Retinal pigment epithelial cell (primary cell): ENCODE data around the gene TNIP1.

ENCODE experiments used
- DNase-seq: peaks from one replicate; pipeline ENCODE4 v3.0.0-alpha.2; 2010; ENCODE audit warnings: low read depth
- H3K4me3 ChIP-seq: 2 replicates; pipeline ENCODE4 v1.5.1; 2011; ENCODE audit warnings: mild to moderate bottlenecking, low read length, control low read depth, moderate library complexity
- TF ChIP-seq, protein P1 (sequence below): conservative IDR thresholded peaks from 2 replicates; pipeline ENCODE4 v1.5.1; 2011; ENCODE audit warnings: low read depth, low read length, control low read depth, inconsistent platforms

The TNIP1 gene

GRCh38 chr5:151002250-151002649, 78.6 kb downstream of the TNIP1 start:
- DNase-seq = no peak
- TF ChIP-seq, protein P1, sequence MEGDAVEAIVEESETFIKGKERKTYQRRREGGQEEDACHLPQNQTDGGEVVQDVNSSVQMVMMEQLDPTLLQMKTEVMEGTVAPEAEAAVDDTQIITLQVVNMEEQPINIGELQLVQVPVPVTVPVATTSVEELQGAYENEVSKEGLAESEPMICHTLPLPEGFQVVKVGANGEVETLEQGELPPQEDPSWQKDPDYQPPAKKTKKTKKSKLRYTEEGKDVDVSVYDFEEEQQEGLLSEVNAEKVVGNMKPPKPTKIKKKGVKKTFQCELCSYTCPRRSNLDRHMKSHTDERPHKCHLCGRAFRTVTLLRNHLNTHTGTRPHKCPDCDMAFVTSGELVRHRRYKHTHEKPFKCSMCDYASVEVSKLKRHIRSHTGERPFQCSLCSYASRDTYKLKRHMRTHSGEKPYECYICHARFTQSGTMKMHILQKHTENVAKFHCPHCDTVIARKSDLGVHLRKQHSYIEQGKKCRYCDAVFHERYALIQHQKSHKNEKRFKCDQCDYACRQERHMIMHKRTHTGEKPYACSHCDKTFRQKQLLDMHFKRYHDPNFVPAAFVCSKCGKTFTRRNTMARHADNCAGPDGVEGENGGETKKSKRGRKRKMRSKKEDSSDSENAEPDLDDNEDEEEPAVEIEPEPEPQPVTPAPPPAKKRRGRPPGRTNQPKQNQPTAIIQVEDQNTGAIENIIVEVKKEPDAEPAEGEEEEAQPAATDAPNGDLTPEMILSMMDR = peak; percentile 58

DNA sequence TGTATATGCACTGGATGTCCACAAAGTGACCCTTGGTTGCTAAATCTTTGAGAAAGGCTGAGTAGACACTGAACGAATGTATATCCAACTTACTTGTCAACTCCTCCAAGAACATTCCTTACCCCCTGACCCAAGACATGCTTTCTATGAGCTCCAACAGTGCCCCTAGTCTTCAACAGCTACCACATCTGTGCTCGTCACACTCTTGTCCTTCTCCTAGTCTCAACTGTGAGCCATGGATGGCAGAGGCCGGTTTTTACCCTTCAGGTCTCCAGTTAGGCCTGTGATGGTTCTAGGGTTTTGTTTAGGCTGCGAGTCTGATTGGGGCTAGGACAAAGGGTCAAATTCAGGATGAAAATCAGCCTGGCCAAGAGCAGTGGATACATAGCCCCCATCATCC, 79.4 kb downstream of the TNIP1 start:
- DNase-seq = no peak
- TF ChIP-seq, protein P1 = no peak
- H3K4me3 ChIP-seq = no peak overlapping the region

More at GRCh38 chr5:151002250-151002649, 78.6 kb downstream of the TNIP1 start:
- no peak overlapping the region for H3K4me3 ChIP-seq

DNA sequence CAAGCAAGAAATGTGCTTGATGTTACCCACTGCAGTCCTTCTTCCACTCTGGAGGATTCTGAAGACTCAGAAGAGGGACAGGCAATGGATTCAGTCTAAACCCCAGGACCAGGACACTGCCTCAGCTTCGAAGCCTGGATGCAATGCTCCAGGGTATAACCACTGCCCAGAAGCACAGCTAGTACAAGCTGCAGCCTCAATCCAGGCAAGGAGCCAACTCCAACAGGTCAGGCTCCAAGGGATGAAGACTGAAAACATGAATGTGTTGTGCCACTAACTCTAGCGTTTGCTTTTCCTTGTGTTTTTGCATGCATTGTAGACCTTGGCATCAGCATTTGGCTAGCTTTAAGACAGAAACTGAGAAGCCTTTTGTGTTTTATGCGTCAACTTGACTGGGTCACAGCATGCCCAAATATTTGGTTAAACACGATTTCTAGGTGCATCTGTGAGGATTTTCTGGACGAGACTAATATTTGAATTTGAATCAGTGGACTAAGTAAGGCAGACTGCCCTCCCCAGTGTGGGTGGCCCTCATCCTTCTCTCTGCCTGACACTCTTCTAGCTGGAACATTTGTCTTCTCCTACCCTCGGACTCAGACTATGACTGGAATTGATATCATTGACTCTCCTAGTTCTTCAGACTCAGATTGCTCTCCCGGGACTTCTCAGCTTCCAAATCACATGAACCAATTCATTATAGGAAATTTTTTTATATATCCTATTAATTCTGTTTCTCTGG, 81.0 kb downstream of the TNIP1 start:
- no peak overlapping the region for H3K4me3 ChIP-seq
- no peak for DNase-seq
- TF ChIP-seq, protein P1 = no peak

DNA sequence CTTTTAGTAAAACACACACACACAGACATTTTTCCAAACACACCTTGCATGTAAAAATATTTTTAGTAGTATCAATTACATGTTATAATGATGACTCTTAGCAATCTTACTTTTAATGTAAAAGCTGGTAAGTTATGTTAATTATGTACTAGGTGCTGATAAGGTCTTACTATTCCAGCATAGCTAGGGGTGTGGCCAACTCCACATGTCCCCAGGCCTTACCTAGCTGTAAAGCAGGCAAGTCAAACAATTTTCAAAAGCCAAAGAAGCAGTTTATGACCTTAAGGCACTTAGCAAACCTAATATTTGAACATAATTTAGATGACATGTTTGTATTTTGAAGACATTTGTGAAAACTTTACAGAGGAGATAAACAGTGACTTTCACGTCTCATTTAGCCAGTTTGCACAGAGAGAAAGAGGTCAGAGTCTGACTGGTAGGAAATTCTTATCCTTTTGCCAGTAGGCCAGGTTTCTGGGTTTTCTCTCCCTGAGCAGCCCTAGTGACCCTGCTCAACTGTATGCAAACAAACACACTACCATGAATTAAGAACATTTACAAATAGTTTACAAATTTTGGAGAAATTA, 86.9 kb downstream of the TNIP1 start:
- TF ChIP-seq, protein P1 = no peak
- no peak overlapping the region for H3K4me3 ChIP-seq
- no peak for DNase-seq

- DNase-seq = no peak
- TF ChIP-seq, protein P1 = no peak
These were observed 87.4 kb downstream of the TNIP1 start for GRCh38 chr5:150993422-150993821.

DNA sequence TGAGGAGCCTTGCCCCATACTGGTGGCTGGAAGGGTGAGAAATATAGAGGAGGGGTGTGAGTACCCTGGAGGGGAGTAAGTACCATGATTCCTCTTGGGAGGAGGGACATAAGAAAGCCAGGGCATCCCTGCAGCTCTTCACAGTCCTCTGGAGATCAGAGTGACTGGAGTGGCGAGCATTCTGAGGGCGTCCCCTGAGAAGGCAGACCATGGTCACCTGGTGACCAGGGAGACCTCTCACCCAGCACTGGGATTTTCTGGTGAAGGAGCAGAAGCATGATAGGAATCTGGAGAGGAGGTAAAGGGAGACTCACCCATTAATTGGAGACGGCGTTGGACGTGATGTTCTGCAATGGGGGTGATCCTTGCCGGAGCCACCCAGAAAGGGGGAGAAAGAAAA, 88.1 kb downstream of the TNIP1 start:
- TF ChIP-seq, protein P1 = no peak
- no peak overlapping the region for H3K4me3 ChIP-seq
- DNase-seq = no peak

More at GRCh38 chr5:150993422-150993821, 87.4 kb downstream of the TNIP1 start:
- H3K4me3 ChIP-seq = no peak overlapping the region

DNA sequence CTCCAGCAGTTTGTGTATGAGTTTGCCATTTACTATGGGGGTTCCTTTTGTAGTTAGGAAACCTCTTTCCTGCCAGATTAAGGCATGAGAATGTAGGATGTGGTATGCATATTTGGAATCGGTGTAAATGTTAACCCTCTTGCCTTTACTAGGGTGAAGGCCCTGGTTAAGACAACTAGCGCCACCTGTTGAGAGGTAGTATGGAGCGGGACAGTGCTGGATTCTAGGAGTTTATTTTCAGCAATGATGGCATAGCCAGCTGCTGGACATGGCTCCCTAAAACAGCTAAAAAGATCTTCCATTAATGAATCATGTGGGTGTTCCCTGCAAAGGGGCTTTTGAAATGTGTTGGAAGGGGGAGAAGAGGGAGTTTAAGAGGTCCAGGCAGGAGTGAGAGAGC, 91.1 kb downstream of the TNIP1 start:
- H3K4me3 ChIP-seq = no peak overlapping the region
- TF ChIP-seq, protein P1 = no peak
- DNase-seq = no peak
